ENCODE measurements around the gene STXBP3. TPM values are rescaled to one million over a fixed set of nuclear protein-coding genes. Genes with fewer than 3 reads are reported as not detected.

Gene STXBP3
- total and polyA plus RNA-seq, 2 of the 8 experiments (the other 6 are each of a cell fraction or from before 2014, with no cell fraction given): 6.0 to 38.5 TPM

DNA sequence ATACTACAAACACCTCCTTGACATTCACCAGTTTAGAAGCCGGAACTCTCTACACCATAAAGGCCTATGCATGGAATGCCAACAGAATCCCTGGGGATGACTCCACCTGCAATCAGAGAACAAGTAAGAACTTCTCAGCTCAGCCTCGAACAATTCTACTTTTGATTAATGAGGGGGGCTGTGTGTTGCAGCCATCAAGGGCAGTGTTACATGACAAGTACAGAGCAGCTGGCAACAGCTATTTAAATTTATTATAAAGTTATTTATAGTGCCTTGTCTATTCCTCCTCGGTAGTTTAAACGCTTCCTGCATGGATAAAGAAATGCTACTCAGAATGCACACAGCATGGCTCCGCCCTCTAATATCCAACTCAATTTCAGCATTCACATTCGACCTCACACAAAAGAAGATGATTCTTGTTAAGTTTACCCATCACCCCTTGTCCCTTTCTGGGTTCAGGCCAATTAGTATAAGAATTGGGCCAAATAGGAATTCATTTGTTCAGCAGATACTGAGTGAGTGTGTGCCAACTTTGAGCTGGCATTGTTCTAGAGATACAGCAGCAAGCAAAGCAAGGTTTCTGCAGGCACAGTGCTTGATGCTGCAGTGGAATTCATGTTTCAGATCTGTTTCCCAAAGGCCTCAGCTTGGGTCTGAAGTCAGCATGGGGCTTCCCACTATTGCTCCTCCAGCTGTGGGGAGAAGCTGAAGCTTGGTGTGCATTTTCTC lies 27.4 kb upstream of the STXBP3 start:
- H2BK15ac ChIP-seq (ENCODE audit: low read length): no peak overlapping the region; the same call in 1 of the 2 replicates
- FAIRE-seq: no peak
- no peak for TF ChIP-seq POU5F1 (IDR thresholded peaks at IDR 0.05; ENCODE audit: low read depth, low read length)
- TF ChIP-seq, protein P1, sequence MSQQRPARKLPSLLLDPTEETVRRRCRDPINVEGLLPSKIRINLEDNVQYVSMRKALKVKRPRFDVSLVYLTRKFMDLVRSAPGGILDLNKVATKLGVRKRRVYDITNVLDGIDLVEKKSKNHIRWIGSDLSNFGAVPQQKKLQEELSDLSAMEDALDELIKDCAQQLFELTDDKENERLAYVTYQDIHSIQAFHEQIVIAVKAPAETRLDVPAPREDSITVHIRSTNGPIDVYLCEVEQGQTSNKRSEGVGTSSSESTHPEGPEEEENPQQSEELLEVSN (IDR thresholded peaks at IDR 0.05): no peak
- TF ChIP-seq CHD1 (IDR thresholded peaks at IDR 0.05; ENCODE audit: low read depth, low read length): no peak
- no peak for TF ChIP-seq TCF12 (IDR thresholded peaks at IDR 0.05; ENCODE audit: low read depth, low read length)
- no peak for TF ChIP-seq POLR2AphosphoS5 (IDR thresholded peaks at IDR 0.05; ENCODE audit: low read depth, low read length)
- TF ChIP-seq, protein P2, sequence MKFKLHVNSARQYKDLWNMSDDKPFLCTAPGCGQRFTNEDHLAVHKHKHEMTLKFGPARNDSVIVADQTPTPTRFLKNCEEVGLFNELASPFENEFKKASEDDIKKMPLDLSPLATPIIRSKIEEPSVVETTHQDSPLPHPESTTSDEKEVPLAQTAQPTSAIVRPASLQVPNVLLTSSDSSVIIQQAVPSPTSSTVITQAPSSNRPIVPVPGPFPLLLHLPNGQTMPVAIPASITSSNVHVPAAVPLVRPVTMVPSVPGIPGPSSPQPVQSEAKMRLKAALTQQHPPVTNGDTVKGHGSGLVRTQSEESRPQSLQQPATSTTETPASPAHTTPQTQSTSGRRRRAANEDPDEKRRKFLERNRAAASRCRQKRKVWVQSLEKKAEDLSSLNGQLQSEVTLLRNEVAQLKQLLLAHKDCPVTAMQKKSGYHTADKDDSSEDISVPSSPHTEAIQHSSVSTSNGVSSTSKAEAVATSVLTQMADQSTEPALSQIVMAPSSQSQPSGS (IDR thresholded peaks at IDR 0.05; ENCODE audit: low read length): no peak
- TF ChIP-seq SRF (IDR thresholded peaks at IDR 0.05; ENCODE audit: low read depth, low read length): no peak
- TF ChIP-seq RNF2 (IDR thresholded peaks at IDR 0.05; ENCODE audit: borderline replicate concordance, low read depth, low read length, missing control alignments, poor library complexity, severe bottlenecking): no peak
- TF ChIP-seq MAFK (IDR thresholded peaks at IDR 0.05; ENCODE audit: low read depth, low read length): no peak
- no peak for TF ChIP-seq KDM5A (IDR thresholded peaks at IDR 0.05; ENCODE audit: low read length)

More for the DNA sequence above, 27.4 kb upstream of the STXBP3 start:
- no peaks in the 10 kb centered on the region for H3K27me3 ChIP-seq (replicated peaks in 1 of 4; ENCODE audit: control insufficient read depth in 3 of 4, extremely low read depth in 1 of 4, insufficient read depth in 3 of 4, low read length in 3 of 4)
- H3K9ac ChIP-seq (replicated peaks in 1 of 4; ENCODE audit: extremely low read depth in 1 of 4, low read depth in 3 of 4, low read length in 3 of 4): no peak overlapping the region
- H3K4me3 ChIP-seq (ENCODE audit: extremely low read depth in 1 of 4, insufficient read depth in 2 of 4, low read depth in 3 of 4, low read length in 4 of 4): no peak overlapping the region
- 0 out of 2 replicates have a peak overlapping the region, but pooled peaks have one; percentile 14 for H3K18ac ChIP-seq (ENCODE audit: extremely low read depth, low read length)
- H2BK20ac ChIP-seq (ENCODE audit: low read length): no peak overlapping the region
- H3K9me3 ChIP-seq (ENCODE audit: insufficient read depth in 2 of 2, low read depth in 1 of 2, low read length in 1 of 2): no peaks in the 10 kb centered on the region
- no peak overlapping the region for H3K27ac ChIP-seq (ENCODE audit: low read depth, low read length)
- no peak overlapping the region for H3K4me2 ChIP-seq (ENCODE audit: insufficient read depth in 1 of 2, low read depth in 2 of 2, low read length in 2 of 2)
- no peak overlapping the region for H3K14ac ChIP-seq (ENCODE audit: insufficient read length)
- no peak overlapping the region for H2BK5ac ChIP-seq (ENCODE audit: low read depth, low read length)
- no peaks in the 10 kb centered on the region for H4K20me1 ChIP-seq (replicated peaks in 1 of 2; ENCODE audit: control insufficient read depth in 1 of 2, insufficient read depth in 2 of 2, low read length in 2 of 2)
- no peak overlapping the region for H2AK5ac ChIP-seq (ENCODE audit: low read depth, low read length)
- no peaks in the 10 kb centered on the region for H3K79me2 ChIP-seq (ENCODE audit: control insufficient read depth in 1 of 2, insufficient read depth in 2 of 2, low read length in 2 of 2)
- no peak overlapping the region for H3K56ac ChIP-seq (replicated peaks; ENCODE audit: insufficient read length, low read depth, low read length)
- H2AFZ ChIP-seq (ENCODE audit: low read length): 0 out of 2 replicates have a peak overlapping the region, but pooled peaks have one; percentile 6
- H3K79me1 ChIP-seq (ENCODE audit: low read depth, low read length): no peaks in the 10 kb centered on the region; the same call in 1 of the 2 replicates
- H4K91ac ChIP-seq (replicated peaks; ENCODE audit: insufficient read length, low read length): no peak overlapping the region
- no peak overlapping the region for H2BK120ac ChIP-seq (replicated peaks; ENCODE audit: low read depth, low read length)
- ChIA-PET POLR2A (ENCODE audit: partially characterized antibody) (interaction anchor here (1.0 to 2.1 kb wide), 5 partner anchors 12 to 27 kb away, joined by 3 to 6 read pairs (median 4); partner anchors contain the start of gene PRPF38B), CTCF (ENCODE audit: partially characterized antibody) (interaction anchor here (0.6 to 2.0 kb wide), 2 partner anchors 10 to 49 kb away, joined by 3 to 10 read pairs; no protein-coding TSS in a partner anchor)
- DNase-seq (ENCODE audit: low read depth in 1 of 2, low spot score in 2 of 2): no peak
- no peak overlapping the region for H4K8ac ChIP-seq (ENCODE audit: extremely low read depth, insufficient read depth, low read length)
- H3K4ac ChIP-seq (replicated peaks; ENCODE audit: insufficient read length, low read depth, low read length): no peak overlapping the region
- H2BK12ac ChIP-seq (ENCODE audit: low read depth, low read length): no peak overlapping the region
- WGBS, 2 experiments (ENCODE audit: extremely low coverage in 1 of 2, insufficient coverage in 1 of 2, insufficient read length in 1 of 2, insufficient replicate concordance in 2 of 2, low coverage in 1 of 2, low lambda C conversion rate in 2 of 2, missing lambda C conversion rate in 1 of 2): 85% methylated on average over 6 of the region's 6 CpGs; no CpG with 5 or more reads in 1 of the 2 experiments
- peaks cover 0 to 5% (median 0%) of the 10 kb centered on the region in 4 experiments; a peak in 1 of 7 replicates for H3K4me1 ChIP-seq (replicated peaks in 1 of 4; ENCODE audit: control insufficient read depth in 3 of 4, insufficient read depth in 4 of 4, low read length in 3 of 4)
- H3K36me3 ChIP-seq (ENCODE audit: control insufficient read depth in 2 of 4, insufficient read depth in 4 of 4, low read length in 3 of 4): no peaks in the 10 kb centered on the region
- H4K5ac ChIP-seq (ENCODE audit: insufficient read length, low read depth, low read length): no peak overlapping the region
- no peak overlapping the region for H3K23ac ChIP-seq (ENCODE audit: insufficient read length)
- no peaks in the 10 kb centered on the region for H3K23me2 ChIP-seq (ENCODE audit: low read depth, low read length)
